ENCODE results near the gene PRR23E.

PRR23E gene

DNA sequence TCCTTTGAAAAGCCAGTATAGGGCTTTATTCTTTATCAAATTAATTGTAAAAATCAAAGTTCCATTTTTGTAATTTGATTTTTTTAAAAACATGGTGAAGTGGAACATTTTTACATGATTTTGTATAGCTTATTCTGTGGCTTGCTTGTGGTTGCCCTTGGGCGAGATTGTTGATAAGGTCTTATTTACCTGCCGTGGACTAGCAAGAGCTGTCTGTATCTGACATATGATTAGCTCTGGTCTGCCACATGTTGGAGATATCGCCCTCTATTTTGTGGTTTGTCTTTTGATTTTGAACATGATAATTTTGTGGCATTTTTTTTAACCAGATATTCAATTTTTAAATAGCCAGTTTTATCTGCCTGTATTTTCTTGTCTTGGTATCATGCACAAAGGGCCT, 844 bp downstream of the PRR23E start:
- DNase-seq (ENCODE audit: low read depth) = no peak
- H3K4me3 ChIP-seq (ENCODE audit: low read length) = no peak overlapping the region
- TF ChIP-seq, protein P1, sequence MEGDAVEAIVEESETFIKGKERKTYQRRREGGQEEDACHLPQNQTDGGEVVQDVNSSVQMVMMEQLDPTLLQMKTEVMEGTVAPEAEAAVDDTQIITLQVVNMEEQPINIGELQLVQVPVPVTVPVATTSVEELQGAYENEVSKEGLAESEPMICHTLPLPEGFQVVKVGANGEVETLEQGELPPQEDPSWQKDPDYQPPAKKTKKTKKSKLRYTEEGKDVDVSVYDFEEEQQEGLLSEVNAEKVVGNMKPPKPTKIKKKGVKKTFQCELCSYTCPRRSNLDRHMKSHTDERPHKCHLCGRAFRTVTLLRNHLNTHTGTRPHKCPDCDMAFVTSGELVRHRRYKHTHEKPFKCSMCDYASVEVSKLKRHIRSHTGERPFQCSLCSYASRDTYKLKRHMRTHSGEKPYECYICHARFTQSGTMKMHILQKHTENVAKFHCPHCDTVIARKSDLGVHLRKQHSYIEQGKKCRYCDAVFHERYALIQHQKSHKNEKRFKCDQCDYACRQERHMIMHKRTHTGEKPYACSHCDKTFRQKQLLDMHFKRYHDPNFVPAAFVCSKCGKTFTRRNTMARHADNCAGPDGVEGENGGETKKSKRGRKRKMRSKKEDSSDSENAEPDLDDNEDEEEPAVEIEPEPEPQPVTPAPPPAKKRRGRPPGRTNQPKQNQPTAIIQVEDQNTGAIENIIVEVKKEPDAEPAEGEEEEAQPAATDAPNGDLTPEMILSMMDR (conservative IDR thresholded peaks at IDR 0.05; ENCODE audit: low read depth, low read length) = no peak

DNA sequence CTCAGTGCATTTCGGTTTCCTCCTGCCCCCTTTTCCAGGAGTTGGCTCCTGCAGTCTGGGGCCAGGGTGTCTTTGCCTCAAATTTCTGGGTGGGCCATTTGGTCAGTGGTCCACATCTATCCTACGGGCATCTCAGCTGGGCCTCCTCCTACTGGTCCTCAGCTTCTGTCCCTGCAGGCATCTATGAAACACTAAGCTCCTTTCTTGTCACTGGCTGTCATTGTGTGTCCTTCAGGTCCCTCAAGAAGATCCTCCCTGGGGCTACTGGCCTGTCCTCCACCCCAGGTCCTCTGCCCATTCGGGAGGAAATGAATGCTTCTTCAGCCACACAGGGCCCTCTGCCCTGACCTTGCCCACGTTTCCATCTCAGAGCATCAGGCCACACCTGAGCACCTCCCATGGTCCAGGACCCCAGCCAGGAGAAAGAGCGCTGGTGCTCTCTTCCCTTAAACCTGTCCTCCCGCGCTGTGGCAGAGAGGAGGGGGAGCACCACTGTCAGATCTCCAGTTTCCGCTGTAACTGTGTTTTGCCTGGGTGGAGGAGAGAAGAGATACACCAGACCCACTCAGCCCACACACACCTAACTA, 1.8 kb downstream of the PRR23E start:
- DNase-seq (ENCODE audit: low read depth) = no peak
- TF ChIP-seq, protein P1 (conservative IDR thresholded peaks at IDR 0.05; ENCODE audit: low read depth, low read length) = no peak
- no peak overlapping the region for H3K4me3 ChIP-seq (ENCODE audit: low read length)

DNA sequence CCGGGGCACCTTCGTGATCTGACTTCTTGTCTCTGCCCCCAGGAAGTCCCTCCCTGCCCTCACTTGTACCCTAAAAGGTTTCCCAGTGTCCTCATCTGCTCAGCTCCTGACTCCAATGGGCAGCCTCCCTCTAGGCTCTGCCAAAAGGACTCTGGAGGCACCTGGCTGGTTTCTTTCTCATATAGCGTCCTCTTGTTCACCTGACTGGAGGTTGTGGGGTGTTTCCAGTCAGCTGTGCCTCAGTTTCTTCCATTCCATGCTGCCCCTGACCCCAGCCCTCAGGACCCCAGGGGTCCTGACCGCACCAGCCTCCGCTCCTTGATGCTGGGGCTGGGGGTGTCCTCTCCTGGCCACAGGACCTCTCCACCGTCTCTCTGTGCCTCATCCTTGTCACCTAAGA, 2.5 kb downstream of the PRR23E start:
- DNase-seq (ENCODE audit: low read depth) = no peak

DNA sequence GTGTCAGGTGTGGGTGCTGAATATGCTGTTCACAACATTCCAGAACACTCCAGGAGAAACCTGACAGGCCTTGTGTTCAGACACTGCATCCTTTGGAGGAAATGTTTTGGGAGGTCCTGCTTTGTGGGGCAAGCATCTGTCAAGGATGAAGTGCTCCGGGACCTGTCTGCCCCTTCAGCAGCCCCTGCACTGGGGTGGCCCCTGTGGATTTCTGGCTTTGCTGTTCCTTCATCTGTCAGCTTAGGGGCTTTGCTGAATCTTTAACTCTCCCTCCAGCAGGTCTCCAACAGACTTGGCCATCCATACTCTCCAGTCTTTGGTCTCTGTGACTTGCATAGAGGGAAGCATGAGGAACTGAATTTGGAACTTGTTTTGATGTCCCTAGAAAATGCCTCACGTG, 3.1 kb downstream of the PRR23E start:
- no peak for DNase-seq (ENCODE audit: low read depth)
- TF ChIP-seq, protein P1 (conservative IDR thresholded peaks at IDR 0.05; ENCODE audit: low read depth, low read length) = no peak

More for the DNA sequence above, 2.5 kb downstream of the PRR23E start:
- no peak overlapping the region for H3K4me3 ChIP-seq (ENCODE audit: low read length)
- TF ChIP-seq, protein P1 (conservative IDR thresholded peaks at IDR 0.05; ENCODE audit: low read depth, low read length) = no peak

DNA sequence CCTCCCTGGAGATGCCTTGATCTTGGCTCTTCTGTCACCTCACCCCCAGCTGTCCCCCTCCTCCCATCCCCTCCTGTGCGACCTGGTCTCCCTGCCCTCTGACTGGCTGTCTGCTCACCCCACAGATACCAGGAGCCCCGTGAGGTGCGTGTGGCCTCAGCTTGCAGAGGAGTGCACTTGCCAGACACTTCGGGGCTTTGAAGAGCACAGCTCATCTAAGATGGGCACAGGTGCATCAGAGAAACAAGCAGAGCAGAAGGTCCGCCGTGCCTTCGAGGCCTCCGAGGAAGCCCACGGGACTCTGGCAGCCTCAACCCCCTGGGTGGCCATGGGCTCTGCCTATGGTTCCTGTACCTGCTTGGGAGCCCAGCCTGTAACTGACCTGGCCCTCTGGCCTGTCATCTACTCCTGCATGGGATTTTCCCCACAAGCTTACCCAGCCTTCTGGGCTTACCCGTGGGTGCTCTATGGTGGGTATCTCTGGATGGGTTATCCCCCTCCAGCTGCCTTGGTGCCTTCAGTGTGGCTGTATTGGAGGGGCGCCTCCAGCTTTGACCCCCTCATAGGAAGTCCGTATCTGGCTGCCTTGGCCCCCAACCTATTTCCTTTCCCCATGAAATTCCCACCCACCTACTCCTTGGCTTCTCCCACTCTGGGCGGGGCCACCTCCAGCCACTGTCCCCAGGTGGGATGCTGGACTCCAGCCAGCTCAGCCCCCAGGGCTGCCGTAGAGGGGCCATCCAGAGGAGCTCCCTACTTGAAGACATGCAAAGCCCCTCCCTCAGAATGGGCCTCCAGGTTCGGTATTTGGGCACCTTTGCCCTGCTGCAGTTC, 3.8 kb downstream of the PRR23E start:
- no peak overlapping the region for H3K4me3 ChIP-seq (ENCODE audit: low read length)
- TF ChIP-seq, protein P1 (conservative IDR thresholded peaks at IDR 0.05; ENCODE audit: low read depth, low read length) = no peak
- no peak for DNase-seq (ENCODE audit: low read depth)

More for the DNA sequence above, 3.1 kb downstream of the PRR23E start:
- no peak overlapping the region for H3K4me3 ChIP-seq (ENCODE audit: low read length)

DNA sequence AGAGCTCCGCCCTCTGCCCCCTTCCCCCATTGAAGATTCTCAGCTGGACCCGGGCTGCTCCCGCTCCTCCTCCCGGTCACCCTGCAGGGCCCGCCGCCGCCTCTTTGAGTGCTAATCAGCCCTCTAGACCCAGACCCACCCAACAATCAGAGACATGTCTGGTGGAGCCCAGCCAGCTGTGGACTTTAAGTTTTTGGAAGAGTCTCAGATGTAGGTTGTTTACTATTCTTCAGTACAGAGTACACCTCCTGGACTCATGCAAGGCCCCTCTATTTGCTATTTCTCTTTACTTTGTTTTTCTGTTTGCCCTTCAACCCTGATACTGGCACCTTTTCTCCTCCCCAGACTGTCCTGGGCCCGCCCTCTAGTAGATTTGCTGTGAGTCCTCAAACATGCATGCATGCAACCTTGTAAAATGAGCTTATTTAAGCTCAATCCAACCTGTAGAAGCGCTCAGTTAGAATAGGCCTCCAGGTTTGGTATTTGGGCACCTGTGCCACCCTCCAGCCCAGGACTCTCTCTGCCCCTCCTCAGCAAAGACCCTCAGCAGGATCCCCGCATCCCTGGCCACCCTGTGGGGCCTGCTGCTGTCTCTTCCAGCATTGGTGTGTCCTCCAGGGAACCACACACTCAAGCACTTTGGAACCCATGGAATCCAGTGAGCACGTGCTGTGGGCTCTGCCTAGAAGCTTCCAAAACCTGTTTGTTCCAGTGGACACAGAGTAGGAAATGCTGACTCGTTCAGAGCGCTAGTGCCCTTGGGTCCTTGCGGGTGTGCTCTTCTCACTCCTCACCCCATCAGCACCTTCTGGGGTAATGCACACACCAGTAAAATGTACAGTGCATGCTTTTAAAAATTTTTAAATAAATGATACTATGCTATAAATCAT, 4.6 kb downstream of the PRR23E start:
- no peak overlapping the region for H3K4me3 ChIP-seq (ENCODE audit: low read length)
- TF ChIP-seq, protein P1 (conservative IDR thresholded peaks at IDR 0.05; ENCODE audit: low read depth, low read length) = no peak

More for the DNA sequence above, 4.6 kb downstream of the PRR23E start:
- no peak for DNase-seq (ENCODE audit: low read depth)
